MM.1S (cell line): ENCODE results near the gene PACS2.

Experiments used
- DNase-seq: peaks from one replicate; pipeline ENCODE4 v3.0.0-alpha.2; 2015
- H2AFZ ChIP-seq: fragments of 300-600 bp; sonication (generic); 2 replicates; pipeline ENCODE4 v1.6.0; 2016; ENCODE audit warnings: antibody characterized with exemption, low read length
- H3F3A ChIP-seq: fragments of 300-600 bp; sonication (generic); 2 replicates; pipeline ENCODE4 v1.6.1; 2016; ENCODE audit warnings: mild to moderate bottlenecking, antibody characterized with exemption, low read length, moderate library complexity, mixed read lengths; ENCODE audit not compliant: insufficient read depth
- H3K27ac ChIP-seq: fragments of 300-600 bp; sonication (generic); 2 replicates; pipeline ENCODE4 v1.5.1; 2016; ENCODE audit warnings: mild to moderate bottlenecking, low read length
- H3K27me3 ChIP-seq: fragments of 300-600 bp; sonication (generic); replicated peaks from 2 replicates; pipeline ENCODE4 v1.6.0; 2016; ENCODE audit warnings: low read length; ENCODE audit not compliant: insufficient read depth
- H3K36me3 ChIP-seq: fragments of 300-600 bp; sonication (generic); replicated peaks from 2 replicates; pipeline ENCODE4 v1.6.1; 2016; ENCODE audit warnings: mild to moderate bottlenecking, low read length, mixed read lengths; ENCODE audit not compliant: insufficient read depth
- H3K4me1 ChIP-seq: fragments of 300-600 bp; sonication (generic); 2 replicates; pipeline ENCODE4 v1.6.1; 2016; ENCODE audit warnings: low read length, mixed read lengths
- H3K4me2 ChIP-seq: fragments of 300-600 bp; sonication (generic); 2 replicates; pipeline ENCODE4 v1.6.0; 2016; ENCODE audit warnings: low read depth, low read length
- H3K4me3 ChIP-seq: fragments of 300-600 bp; sonication (generic); 2 replicates; pipeline ENCODE4 v1.5.1; 2016; ENCODE audit warnings: low read length, mixed read lengths
- H3K79me2 ChIP-seq: fragments of 300-600 bp; sonication (generic); 2 replicates; pipeline ENCODE4 v1.6.1; 2016; ENCODE audit warnings: mixed run types, low read length, mixed read lengths
- H3K9ac ChIP-seq: fragments of 300-600 bp; sonication (generic); 2 replicates; pipeline ENCODE4 v1.6.1; 2016; ENCODE audit warnings: low read length, mixed read lengths
- H3K9me2 ChIP-seq: fragments of 300-600 bp; sonication (generic); replicated peaks from 2 replicates; pipeline ENCODE4 v1.6.1; 2016; ENCODE audit warnings: mild to moderate bottlenecking, low read length, mixed read lengths; ENCODE audit not compliant: insufficient read depth
- H3K9me3 ChIP-seq: fragments of 300-600 bp; sonication (generic); replicated peaks from 2 replicates; pipeline ENCODE4 v1.6.1; 2016; ENCODE audit warnings: mild to moderate bottlenecking, low read length, mixed read lengths; ENCODE audit not compliant: insufficient read depth
- H4K20me1 ChIP-seq: fragments of 300-600 bp; sonication (generic); 2 replicates; pipeline ENCODE4 v1.6.1; 2016; ENCODE audit warnings: mild to moderate bottlenecking, low read length, moderate library complexity, mixed read lengths; ENCODE audit not compliant: insufficient read depth
- CTCF ChIP-seq: fragments of 300-600 bp; sonication (generic); IDR thresholded peaks from 2 replicates; pipeline ENCODE4 v1.5.1; 2016; ENCODE audit warnings: antibody characterized with exemption, low read length, mixed read lengths
- EZH2 ChIP-seq: fragments of 300-600 bp; sonication (generic); optimal IDR thresholded peaks from 2 replicates; pipeline ENCODE3; 2017; ENCODE audit warnings: low read depth, mild to moderate bottlenecking, antibody characterized with exemption, low read length, mixed read lengths
- EZH2phosphoT487 ChIP-seq: fragments of 300-600 bp; sonication (generic); IDR thresholded peaks from 2 replicates; pipeline ENCODE4 v1.6.1; 2018; ENCODE audit warnings: antibody characterized with exemption, low read length

PACS2 gene

GRCh38 chr14:105384041-105384557 is 69.6 kb downstream of the PACS2 start:
- H3K9me2 ChIP-seq = no peaks in the 10 kb centered on the region
- no peak overlapping the region for H3K4me2 ChIP-seq
- no peak overlapping the region for H2AFZ ChIP-seq
- H3K4me3 ChIP-seq = no peak overlapping the region
- H3K9ac ChIP-seq = no peak overlapping the region
- DNase-seq = no peak
- H3K36me3 ChIP-seq = no peaks in the 10 kb centered on the region
- H3K9me3 ChIP-seq = no peaks in the 10 kb centered on the region
- no peaks in the 10 kb centered on the region for H3F3A ChIP-seq
- no peak overlapping the region for H3K27ac ChIP-seq
- H4K20me1 ChIP-seq = no peaks in the 10 kb centered on the region
- H3K79me2 ChIP-seq = no peaks in the 10 kb centered on the region
- no peaks in the 10 kb centered on the region for H3K27me3 ChIP-seq
- no peak for TF ChIP-seq EZH2
- no peak for TF ChIP-seq EZH2phosphoT487
- TF ChIP-seq CTCF = no peak
- no peaks in the 10 kb centered on the region for H3K4me1 ChIP-seq

DNA sequence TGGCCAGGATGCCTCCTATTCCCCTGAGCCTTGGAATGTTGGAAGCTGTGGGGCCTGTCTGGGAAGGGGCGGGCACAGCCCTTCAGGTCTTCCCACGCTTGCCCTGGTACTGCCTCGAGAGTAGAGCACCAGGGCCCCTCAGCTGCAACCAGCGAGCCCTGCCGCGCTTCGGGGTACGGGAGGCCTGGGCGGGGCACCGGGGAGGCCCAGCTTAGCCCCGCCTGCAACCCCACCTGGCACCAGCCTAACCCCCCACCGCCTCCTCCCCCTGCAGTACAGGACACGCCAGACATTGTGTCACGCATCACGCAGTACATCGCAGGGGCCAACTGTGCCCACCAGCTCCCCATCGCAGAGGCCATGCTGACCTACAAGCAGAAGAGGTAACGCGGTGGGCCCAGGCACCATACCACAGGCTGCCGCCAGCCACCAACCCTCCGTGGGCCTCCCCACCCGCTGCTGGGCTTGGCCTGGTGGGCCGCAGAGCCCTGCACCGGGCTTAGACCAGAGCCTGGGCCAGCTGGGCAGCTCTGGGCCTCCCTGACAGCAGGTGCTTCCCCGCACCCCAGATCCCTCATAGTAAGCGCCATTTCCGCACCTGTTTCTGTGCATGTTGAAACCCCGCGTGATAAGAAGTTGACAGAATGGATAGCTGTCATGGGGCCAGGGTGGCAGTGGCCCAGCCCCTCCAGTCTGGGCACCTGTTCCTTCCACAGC is 70.2 kb downstream of the PACS2 start:
- Histone ChIP-seq H3K9me2 (no peaks in the 10 kb centered on the region), H3K4me1 (no peaks in the 10 kb centered on the region), H3K79me2 (no peaks in the 10 kb centered on the region), H3K27ac (no peak overlapping the region), H3K27me3 (no peaks in the 10 kb centered on the region), H3K9ac (no peak overlapping the region), H3K36me3 (no peaks in the 10 kb centered on the region), H3K4me3 (no peak overlapping the region), H2AFZ (no peak overlapping the region), H4K20me1 (no peaks in the 10 kb centered on the region), H3K9me3 (no peaks in the 10 kb centered on the region), H3K4me2 (no peak overlapping the region), H3F3A (no peaks in the 10 kb centered on the region)
- no peak for TF ChIP-seq EZH2phosphoT487
- no peak for TF ChIP-seq EZH2
- no peak for TF ChIP-seq CTCF
- DNase-seq = no peak

DNA sequence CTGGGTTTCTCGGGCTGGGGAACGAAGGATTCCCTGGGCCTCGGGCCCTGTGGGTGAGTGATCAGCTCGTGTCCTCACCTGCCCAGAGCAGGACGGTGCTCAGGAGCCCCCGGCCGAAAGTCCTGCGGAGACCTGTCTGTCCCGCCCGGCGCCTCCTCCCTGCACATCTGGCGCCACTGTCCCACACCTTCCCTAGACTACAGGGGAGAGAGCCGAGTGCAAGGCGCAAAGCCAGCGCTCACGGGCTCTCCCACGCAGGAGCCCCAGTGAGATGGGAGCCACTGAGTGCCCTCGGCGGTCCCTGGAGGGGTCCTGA is 70.7 kb downstream of the PACS2 start:
- H3K36me3 ChIP-seq = no peaks in the 10 kb centered on the region
- H3K27ac ChIP-seq = no peak overlapping the region
- no peak for TF ChIP-seq EZH2
- no peak for TF ChIP-seq EZH2phosphoT487
- TF ChIP-seq CTCF = no peak
- H3K9ac ChIP-seq = no peak overlapping the region
- no peaks in the 10 kb centered on the region for H3K4me1 ChIP-seq
- no peaks in the 10 kb centered on the region for H3K27me3 ChIP-seq
- H4K20me1 ChIP-seq = no peaks in the 10 kb centered on the region
- no peaks in the 10 kb centered on the region for H3F3A ChIP-seq
- H3K79me2 ChIP-seq = no peaks in the 10 kb centered on the region
- H3K4me3 ChIP-seq = no peak overlapping the region
- DNase-seq = no peak
- H3K9me3 ChIP-seq = no peaks in the 10 kb centered on the region
- H3K4me2 ChIP-seq = no peak overlapping the region
- H3K9me2 ChIP-seq = no peaks in the 10 kb centered on the region
- H2AFZ ChIP-seq = no peak overlapping the region
